ENCODE measurements around the gene PALD1.
"Not testable (repeated sequence)": the region's sequence is repeated elsewhere in the genome, so short reads cannot be mapped to it uniquely, and the experiment has no call there.

PALD1 gene

GRCh38 chr10:70482982-70483760, 4.6 kb downstream of the PALD1 start:
- DNase-seq (ENCODE audit: low spot score), result no peak

GRCh38 chr10:70483872-70484271, 5.3 kb downstream of the PALD1 start:
- not testable (repeated sequence) for DNase-seq (ENCODE audit: low spot score)

- DNase-seq (ENCODE audit: low spot score), result no peak
Observed at GRCh38 chr10:70487824-70488223, 9.3 kb downstream of the PALD1 start.

GRCh38 chr10:70490142-70490541, 11.6 kb downstream of the PALD1 start:
- DNase-seq (ENCODE audit: low spot score), result no peak

- no peak for DNase-seq (ENCODE audit: low spot score)
Observed at GRCh38 chr10:70491614-70492013, 13.0 kb downstream of the PALD1 start.

- no peak for DNase-seq (ENCODE audit: low spot score)
Observed at GRCh38 chr10:70492786-70493659, 14.5 kb downstream of the PALD1 start.

GRCh38 chr10:70493660-70494234, 15.2 kb downstream of the PALD1 start:
- no peak for DNase-seq (ENCODE audit: low spot score)

- DNase-seq (ENCODE audit: low spot score), result no peak
Observed at GRCh38 chr10:70494536-70494935, 16.0 kb downstream of the PALD1 start.

GRCh38 chr10:70494966-70495365, 16.4 kb downstream of the PALD1 start:
- no peak for DNase-seq (ENCODE audit: low spot score)

GRCh38 chr10:70495691-70496261, 17.2 kb downstream of the PALD1 start:
- no peak for DNase-seq (ENCODE audit: low spot score)

- no peak for DNase-seq (ENCODE audit: low spot score)
Observed at GRCh38 chr10:70496341-70497119, 18.0 kb downstream of the PALD1 start.

GRCh38 chr10:70497120-70497545, 18.6 kb downstream of the PALD1 start:
- DNase-seq (ENCODE audit: low spot score), result no peak

GRCh38 chr10:70498970-70499835, 20.6 kb downstream of the PALD1 start:
- DNase-seq (ENCODE audit: low spot score), result no peak

GRCh38 chr10:70499836-70500167, 21.2 kb downstream of the PALD1 start:
- no peak for DNase-seq (ENCODE audit: low spot score)

- no peak for DNase-seq (ENCODE audit: low spot score)
Observed at GRCh38 chr10:70500368-70500767, 21.8 kb downstream of the PALD1 start.

- DNase-seq (ENCODE audit: low spot score), result no peak
Observed at GRCh38 chr10:70500812-70501301, 22.3 kb downstream of the PALD1 start.

GRCh38 chr10:70502406-70502805, 23.8 kb downstream of the PALD1 start:
- no peak for DNase-seq (ENCODE audit: low spot score)

- no peak for DNase-seq (ENCODE audit: low spot score)
Observed at GRCh38 chr10:70503776-70504175, 25.2 kb downstream of the PALD1 start.

GRCh38 chr10:70504521-70505358, 26.2 kb downstream of the PALD1 start:
- DNase-seq (ENCODE audit: low spot score), result no peak

GRCh38 chr10:70505908-70506307, 27.3 kb downstream of the PALD1 start:
- no peak for DNase-seq (ENCODE audit: low spot score)

Measured in left forelimb (tissue), 1 donor.